Mammary microvascular endothelial cell (primary cell): Measurements from ENCODE around the gene PHF21A. TPM values are rescaled to one million over a fixed set of nuclear protein-coding genes. Genes with fewer than 3 reads are reported as not detected.

Experiments
- total RNA-seq: library from RNA; depleted of rRNA; stranded (reverse); fragments of >200 nt; gene quantifications from 2 replicates; pipeline ENCODE4 v1.2.3, GENCODE V29; 2015

The PHF21A gene
- 6.1 and 7.1 TPM in 2 replicates for total RNA-seq

DNA sequence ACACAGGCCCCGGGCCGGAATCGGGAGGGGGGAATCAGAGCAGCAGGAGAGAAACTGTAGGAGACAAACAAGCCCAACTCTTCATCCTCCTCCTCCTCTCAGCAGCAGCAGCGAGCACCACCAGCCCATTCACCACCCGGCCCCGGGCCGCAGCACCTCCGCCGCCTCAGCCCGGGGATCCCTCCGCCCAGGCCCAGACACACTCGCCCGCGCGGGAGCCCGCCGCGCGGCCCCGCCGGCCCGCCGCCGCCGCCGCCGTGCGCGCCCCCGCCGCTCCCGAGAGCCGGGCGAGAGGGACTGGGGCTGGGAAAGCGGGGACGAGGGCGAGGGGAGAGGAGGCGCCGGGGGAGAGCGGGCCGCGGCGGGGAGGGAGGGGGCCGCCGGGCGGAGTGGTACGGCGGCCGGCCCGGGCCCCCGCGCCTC is at the start of gene PHF21A:
PHF21A (minus strand) TSS at position 154 of the 423 bp plus-strand sequence. CDS start 37,235 bp downstream, outside the sequence.

DNA sequence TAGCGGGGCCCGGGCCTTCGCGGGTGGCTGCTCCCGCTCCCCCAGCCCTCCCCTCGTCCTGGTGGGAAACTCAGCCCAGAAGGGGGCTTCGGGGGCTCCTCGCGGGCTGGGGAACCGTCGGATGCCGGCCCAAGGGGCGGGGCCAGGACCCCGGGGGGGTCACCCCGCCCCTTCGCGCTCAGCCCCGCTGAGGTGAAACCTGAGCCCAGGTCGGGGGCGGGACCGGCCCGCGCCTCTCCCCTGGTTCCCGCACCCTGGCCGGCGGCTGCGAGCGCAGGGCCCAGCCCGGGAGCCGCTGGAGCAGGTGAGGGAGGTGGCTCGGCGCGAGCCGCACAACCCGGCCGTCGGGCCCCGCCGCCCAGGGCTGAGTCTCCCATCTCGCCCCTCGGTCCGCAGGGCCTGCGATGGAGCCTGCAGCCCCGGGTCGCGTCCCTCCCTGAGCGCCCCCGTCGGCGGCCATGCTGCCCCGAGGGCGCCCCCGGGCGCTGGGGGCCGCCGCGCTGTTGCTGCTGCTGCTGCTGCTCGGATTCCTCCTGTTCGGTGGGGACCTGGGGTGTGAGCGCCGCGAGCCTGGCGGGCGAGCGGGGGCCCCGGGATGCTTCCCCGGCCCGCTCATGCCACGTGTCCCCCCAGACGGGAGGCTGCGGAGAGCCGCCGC is 198.7 kb downstream of the PHF21A start, which contains the start of gene LARGE2:
LARGE2 (plus strand) TSS at position 232 of the 658 bp plus-strand sequence; CDS start at position 459, 227 bp downstream.

DNA sequence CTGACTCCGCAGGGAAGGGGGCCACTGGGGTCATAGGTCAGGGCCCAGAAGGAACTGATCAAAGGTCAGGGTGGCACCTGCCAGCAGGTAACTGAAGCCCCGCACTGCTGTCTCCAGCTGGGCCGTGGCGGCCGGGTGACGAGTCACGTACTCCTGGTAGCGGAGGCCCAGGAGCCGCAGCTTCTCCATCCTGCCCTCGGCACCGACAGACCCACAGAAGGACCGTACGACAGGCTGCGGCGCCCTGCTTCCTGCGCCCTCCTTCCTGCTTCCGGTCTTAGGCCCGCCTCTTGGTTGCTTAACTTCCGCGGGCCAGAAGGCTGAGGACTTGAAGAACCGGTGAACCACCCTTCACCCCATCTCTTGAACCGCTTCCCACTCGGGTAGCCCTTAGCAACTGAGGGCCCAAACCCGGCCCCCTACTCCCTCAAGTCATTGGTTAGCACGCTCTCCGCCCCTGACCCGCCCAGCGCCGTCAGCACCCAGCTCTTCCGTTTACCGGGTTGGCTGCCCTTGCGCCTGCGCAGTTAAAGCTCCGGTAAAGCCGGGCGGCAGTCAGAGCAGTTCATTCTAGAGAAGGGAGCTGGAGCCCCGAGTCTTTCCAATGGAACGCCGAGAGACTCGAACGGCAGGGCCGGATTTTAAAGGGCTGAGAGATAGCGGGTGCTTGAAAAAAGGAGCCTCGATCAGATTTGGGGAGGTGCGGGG is 203.5 kb downstream of the PHF21A start, which contains the start of gene PEX16:
PEX16 (minus strand) TSS at position 255 of the 708 bp plus-strand sequence; CDS start at position 189, 66 bp downstream.

DNA sequence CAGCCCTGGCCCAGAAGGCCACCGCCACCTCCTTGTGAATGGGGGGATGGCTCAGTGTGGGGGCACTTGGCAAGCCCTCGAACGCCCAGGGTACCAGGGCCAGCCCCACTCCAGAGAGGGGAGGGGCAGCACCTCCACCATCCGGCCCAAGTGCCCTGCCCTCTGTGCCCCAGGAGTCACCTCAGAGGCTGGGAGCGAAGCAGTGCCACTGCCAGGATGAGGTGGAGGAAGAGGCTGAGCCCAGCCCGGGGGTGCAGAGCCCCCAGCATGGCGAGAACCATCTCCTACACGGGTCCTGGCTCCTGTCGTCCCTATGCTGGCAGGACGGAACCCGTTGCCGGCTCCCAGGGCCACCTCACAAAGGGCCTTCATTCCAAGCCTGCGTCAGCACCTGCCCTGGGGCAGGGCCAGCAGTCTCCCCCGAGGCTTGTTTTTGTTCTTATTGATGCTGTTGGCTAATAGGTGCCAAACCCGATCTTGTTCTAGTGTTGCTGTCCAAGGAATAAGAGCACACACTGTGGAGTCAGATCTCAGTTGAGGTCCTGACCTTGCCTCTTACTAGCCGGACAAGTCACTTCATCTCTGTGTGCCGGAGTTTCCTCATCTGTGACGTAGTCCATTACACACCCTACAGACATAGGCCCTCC is 214.2 kb downstream of the PHF21A start, which contains the start of gene FREY1:
FREY1 (minus strand) TSS at position 307 of the 647 bp plus-strand sequence; CDS start at position 281, 26 bp downstream.

DNA sequence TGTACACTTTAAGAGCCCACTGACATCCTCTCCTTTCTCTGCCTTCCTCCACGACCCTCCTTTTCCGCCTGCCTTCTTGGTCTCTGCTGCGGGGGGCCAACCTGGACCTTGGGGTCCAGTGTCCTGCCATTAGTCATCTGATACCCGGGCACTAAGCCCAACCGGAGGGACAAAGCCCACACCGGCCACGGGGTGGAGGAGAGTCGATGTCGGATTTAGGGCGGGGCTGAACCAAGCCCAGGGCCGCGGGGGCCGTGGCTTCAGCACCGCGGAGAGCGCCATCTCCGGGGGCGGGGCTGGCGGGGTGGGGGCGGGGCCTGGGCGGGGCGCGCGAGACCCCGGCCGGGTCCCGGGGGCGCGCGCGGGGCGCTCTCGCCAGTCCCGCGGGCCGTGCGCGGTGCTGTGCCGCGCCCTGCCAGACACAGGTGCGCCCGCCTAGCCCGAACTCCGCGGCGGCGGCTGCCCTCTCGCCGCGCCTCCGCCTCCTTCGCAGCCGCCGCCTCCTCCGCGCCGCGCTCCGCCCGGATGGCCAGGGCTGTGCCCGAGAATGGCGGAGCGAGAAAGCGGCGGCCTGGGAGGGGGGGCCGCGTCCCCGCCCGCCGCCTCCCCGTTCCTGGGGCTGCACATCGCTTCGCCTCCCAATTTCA is 235.9 kb downstream of the PHF21A start, which contains the start of gene MAPK8IP1:
MAPK8IP1 (plus strand) TSS at position 378 of the 647 bp plus-strand sequence; CDS start at position 548, 170 bp downstream.

Other genes starting within 250 kb of the PHF21A start
- 2.2 and 3.5 TPM in 2 replicates for gene MAPK8IP1, start 235.8 kb downstream of the PHF21A start, total RNA-seq
- 0.34 TPM in 1 of 2 replicates, not detected in the other for gene FREY1, start 214.2 kb downstream of the PHF21A start, total RNA-seq
- gene PEX16, start 203.6 kb downstream of the PHF21A start, total RNA-seq, result 22.1 and 24.2 TPM in 2 replicates
- gene LARGE2, start 198.8 kb downstream of the PHF21A start, total RNA-seq, result not detected in 2 replicates
- 0.10 and 0.33 TPM in 2 replicates for gene CREB3L1, start 156.2 kb upstream of the PHF21A start, total RNA-seq
- gene DGKZ, start 226.0 kb upstream of the PHF21A start, total RNA-seq, result 103 and 106 TPM in 2 replicates